Cardiac fibroblast (primary cell): ENCODE results near the gene FZD8.

Source experiments
- DNase-seq, 2 donors: peaks; one replicate each; pipeline versions ENCODE4 v3.0.0 to v3.0.0-alpha.2; 2010; ENCODE audit warnings: low read depth in 2 of 2
- H3K4me3 ChIP-seq, 2 donors: replicated peaks in 1 of 2; 1 replicate in 1 of 2; 2 replicates in 1 of 2; pipeline ENCODE4 v1.5.1; 2011; ENCODE audit warnings: low read depth in 2 of 2, low read length in 2 of 2, mild to moderate bottlenecking in 2 of 2, moderate library complexity in 1 of 2
- CTCF ChIP-seq: IDR thresholded peaks from one replicate; pipeline ENCODE4 v1.5.1; 2011; ENCODE audit warnings: low read depth, mild to moderate bottlenecking, low read length, inconsistent platforms

FZD8 gene

GRCh38 chr10:35637462-35637861 lies 4.6 kb downstream of the FZD8 start:
- peak in 1 of 2 donors; percentile 15 for DNase-seq
- peak overlapping the region in 1 of 2 donors; percentile 9 for H3K4me3 ChIP-seq
- TF ChIP-seq CTCF: no peak

- TF ChIP-seq CTCF: no peak
- DNase-seq: no peak
- H3K4me3 ChIP-seq: no peak overlapping the region
Measured at GRCh38 chr10:35636956-35637355, 5.1 kb downstream of the FZD8 start.

- peak; percentile 77 to 83 for DNase-seq
- no peak overlapping the region for H3K4me3 ChIP-seq
Measured at GRCh38 chr10:35635576-35635975, 6.5 kb downstream of the FZD8 start.

GRCh38 chr10:35633006-35633980 lies 8.8 kb downstream of the FZD8 start:
- no peak for DNase-seq
- no peak overlapping the region for H3K4me3 ChIP-seq
- TF ChIP-seq CTCF: no peak

More at GRCh38 chr10:35635576-35635975, 6.5 kb downstream of the FZD8 start:
- TF ChIP-seq CTCF: peak; percentile 88

GRCh38 chr10:35632027-35632426 lies 10.1 kb downstream of the FZD8 start:
- no peak for TF ChIP-seq CTCF
- no peak overlapping the region for H3K4me3 ChIP-seq
- no peak for DNase-seq

GRCh38 chr10:35631404-35631803 lies 10.7 kb downstream of the FZD8 start:
- TF ChIP-seq CTCF: no peak
- no peak overlapping the region for H3K4me3 ChIP-seq

More at GRCh38 chr10:35631404-35631803, 10.7 kb downstream of the FZD8 start:
- DNase-seq: no peak
